ENCODE results near the gene CDC42EP4. TPM values are rescaled to one million over a fixed set of nuclear protein-coding genes. Genes with fewer than 3 reads are reported as not detected.
A peak's percentile ranks its signal among the peaks of the same experiment; 100 is the strongest.

Gene CDC42EP4
- total RNA-seq, 1 experiment from 2014 or later, result 48.4 TPM

- H3K4me1 ChIP-seq (replicated peaks; ENCODE audit: insufficient read depth), result peaks cover 56% of the 10 kb centered on the region
- H3K4me2 ChIP-seq, result peak overlapping the region; percentile 43
- H3K36me3 ChIP-seq (ENCODE audit: low read depth), result no peaks in the 10 kb centered on the region
- H3K27ac ChIP-seq, result peak overlapping the region; percentile 89
- BruUV-seq (replicated peaks), result no TSS peak
- intact Hi-C loops (cut with micrococcal nuclease; ENCODE audit: unreplicated experiment), result loop anchor here (1.0 to 2.0 kb wide), 2 partner anchors 31 to 47 kb away; no protein-coding TSS in a partner anchor
- TF ChIP-seq, protein P1, sequence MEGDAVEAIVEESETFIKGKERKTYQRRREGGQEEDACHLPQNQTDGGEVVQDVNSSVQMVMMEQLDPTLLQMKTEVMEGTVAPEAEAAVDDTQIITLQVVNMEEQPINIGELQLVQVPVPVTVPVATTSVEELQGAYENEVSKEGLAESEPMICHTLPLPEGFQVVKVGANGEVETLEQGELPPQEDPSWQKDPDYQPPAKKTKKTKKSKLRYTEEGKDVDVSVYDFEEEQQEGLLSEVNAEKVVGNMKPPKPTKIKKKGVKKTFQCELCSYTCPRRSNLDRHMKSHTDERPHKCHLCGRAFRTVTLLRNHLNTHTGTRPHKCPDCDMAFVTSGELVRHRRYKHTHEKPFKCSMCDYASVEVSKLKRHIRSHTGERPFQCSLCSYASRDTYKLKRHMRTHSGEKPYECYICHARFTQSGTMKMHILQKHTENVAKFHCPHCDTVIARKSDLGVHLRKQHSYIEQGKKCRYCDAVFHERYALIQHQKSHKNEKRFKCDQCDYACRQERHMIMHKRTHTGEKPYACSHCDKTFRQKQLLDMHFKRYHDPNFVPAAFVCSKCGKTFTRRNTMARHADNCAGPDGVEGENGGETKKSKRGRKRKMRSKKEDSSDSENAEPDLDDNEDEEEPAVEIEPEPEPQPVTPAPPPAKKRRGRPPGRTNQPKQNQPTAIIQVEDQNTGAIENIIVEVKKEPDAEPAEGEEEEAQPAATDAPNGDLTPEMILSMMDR (conservative IDR thresholded peaks at IDR 0.05), result peak; percentile 71
- TF ChIP-seq EZH2 (IDR thresholded peaks at IDR 0.05; ENCODE audit: low read depth), result no peak
- CTCF ChIA-PET, result no interaction called here
- no peak overlapping the region for H3K4me3 ChIP-seq
- POLR2A ChIA-PET (ENCODE audit: unreplicated experiment), result interaction anchor here (0.6 kb wide), 1 partner anchor 1346 kb away, joined by 3 read pairs; no protein-coding TSS in a partner anchor
- peaks cover 21% of the 10 kb centered on the region; the same call in 1 of the 2 replicates for H3F3A ChIP-seq (ENCODE audit: insufficient read depth, low read depth)
- H3K27me3 ChIP-seq (ENCODE audit: insufficient read depth, low read depth), result no peaks in the 10 kb centered on the region
- peak overlapping the region; percentile 62 for H2AFZ ChIP-seq
- H4K20me1 ChIP-seq (ENCODE audit: insufficient read depth), result no peaks in the 10 kb centered on the region
- no peaks in the 10 kb centered on the region for H3K9me3 ChIP-seq (ENCODE audit: insufficient read depth, low read depth)
- DNase-seq, result peak; percentile 73 to 97
- no peaks in the 10 kb centered on the region for H3K79me2 ChIP-seq (ENCODE audit: low read depth)
- H3K9me2 ChIP-seq (ENCODE audit: insufficient read depth), result no peaks in the 10 kb centered on the region
These were observed 28.3 kb upstream of the CDC42EP4 start for GRCh38 chr17:73340093-73340596.

DNA sequence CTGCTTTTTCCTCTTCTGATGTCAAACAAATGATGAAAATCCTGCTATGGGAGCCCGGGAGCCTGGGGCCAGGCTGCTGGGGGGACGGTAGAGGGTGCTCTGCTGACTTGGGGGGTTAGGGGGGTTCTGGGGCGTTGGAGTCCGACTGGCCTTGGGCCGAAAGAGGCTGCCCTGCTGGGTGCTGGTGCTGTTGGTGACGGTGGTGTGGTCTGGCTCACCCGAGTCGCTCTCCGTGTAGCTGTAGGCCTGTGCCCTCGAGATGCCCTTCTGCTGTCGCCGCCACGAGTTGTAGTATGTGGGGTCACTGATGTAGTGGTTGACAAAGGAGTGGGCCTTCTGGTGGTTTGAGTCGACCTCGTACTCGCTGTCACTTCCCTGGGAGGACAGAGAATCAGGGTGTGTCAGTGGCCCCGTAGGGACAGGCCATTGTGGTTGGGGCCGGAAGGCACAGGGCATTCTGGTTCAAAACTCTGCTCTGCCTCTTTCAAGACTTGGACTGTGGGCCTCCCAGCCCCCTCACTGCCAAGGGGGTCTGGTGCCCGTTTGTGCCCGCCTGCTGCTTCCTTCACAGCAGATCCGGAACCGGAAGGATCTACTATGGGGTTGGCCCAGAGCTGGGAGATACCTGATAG, 26.9 kb upstream of the CDC42EP4 start:
- no peaks in the 10 kb centered on the region for H3K27me3 ChIP-seq (ENCODE audit: insufficient read depth, low read depth)
- no peaks in the 10 kb centered on the region for H3K36me3 ChIP-seq (ENCODE audit: low read depth)
- H3K79me2 ChIP-seq (ENCODE audit: low read depth), result no peaks in the 10 kb centered on the region
- H3K9me3 ChIP-seq (ENCODE audit: insufficient read depth, low read depth), result no peaks in the 10 kb centered on the region
- H2AFZ ChIP-seq, result no peak overlapping the region
- no peak overlapping the region for H3K4me3 ChIP-seq
- peaks cover 50% of the 10 kb centered on the region for H3K4me1 ChIP-seq (replicated peaks; ENCODE audit: insufficient read depth)
- no peaks in the 10 kb centered on the region for H4K20me1 ChIP-seq (ENCODE audit: insufficient read depth)
- no peak overlapping the region for H3K27ac ChIP-seq
- ChIA-PET POLR2A (ENCODE audit: unreplicated experiment) (no interaction called here), CTCF (interaction anchor here (0.6 kb wide), 1 partner anchor 17 kb away, joined by 4 read pairs; no protein-coding TSS in a partner anchor)
- no TSS peak for BruUV-seq (replicated peaks)
- no peak for DNase-seq
- TF ChIP-seq, protein P1 (conservative IDR thresholded peaks at IDR 0.05), result no peak
- no peak for TF ChIP-seq EZH2 (IDR thresholded peaks at IDR 0.05; ENCODE audit: low read depth)
- no peaks in the 10 kb centered on the region for H3K9me2 ChIP-seq (ENCODE audit: insufficient read depth)
- H3F3A ChIP-seq (ENCODE audit: insufficient read depth, low read depth), result peaks cover 26% of the 10 kb centered on the region; the same call in 1 of the 2 replicates
- H3K4me2 ChIP-seq, result no peak overlapping the region
- intact Hi-C loops (cut with micrococcal nuclease; ENCODE audit: unreplicated experiment), result no loop called here

DNA sequence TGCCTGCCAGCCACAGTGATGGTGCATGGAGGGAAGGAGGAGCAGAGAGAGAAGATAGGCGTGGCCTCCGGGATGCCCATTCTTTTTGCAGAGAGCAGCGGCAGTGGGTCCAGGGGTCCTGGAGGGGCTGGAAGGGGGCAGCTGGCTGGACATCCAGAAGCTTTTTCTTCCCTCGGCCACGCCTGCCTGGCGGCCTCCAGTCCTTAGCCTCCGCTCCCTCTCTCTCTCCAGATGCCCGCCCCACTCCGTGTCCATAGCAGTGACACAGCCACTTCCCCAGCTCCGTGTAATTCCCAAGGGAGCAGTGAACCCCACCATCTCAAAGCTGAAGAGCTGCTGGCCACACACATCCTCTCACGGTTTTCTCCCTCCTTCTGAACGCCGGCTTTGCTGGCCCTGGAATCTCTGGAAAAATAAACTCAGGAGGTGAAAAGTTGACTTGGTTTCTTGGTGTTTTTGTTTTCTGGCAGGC, 26.3 kb upstream of the CDC42EP4 start:
- ChIA-PET CTCF (no interaction called here), POLR2A (ENCODE audit: unreplicated experiment) (no interaction called here)
- H3K79me2 ChIP-seq (ENCODE audit: low read depth), result no peaks in the 10 kb centered on the region
- no peaks in the 10 kb centered on the region for H3K36me3 ChIP-seq (ENCODE audit: low read depth)
- TF ChIP-seq EZH2 (IDR thresholded peaks at IDR 0.05; ENCODE audit: low read depth), result no peak
- TF ChIP-seq, protein P1 (conservative IDR thresholded peaks at IDR 0.05), result no peak
- H3K27ac ChIP-seq, result no peak overlapping the region
- no TSS peak for BruUV-seq (replicated peaks)
- H3K4me2 ChIP-seq, result no peak overlapping the region
- H3K9me3 ChIP-seq (ENCODE audit: insufficient read depth, low read depth), result no peaks in the 10 kb centered on the region
- H3K4me1 ChIP-seq (replicated peaks; ENCODE audit: insufficient read depth), result peaks cover 45% of the 10 kb centered on the region
- H4K20me1 ChIP-seq (ENCODE audit: insufficient read depth), result no peaks in the 10 kb centered on the region
- no peaks in the 10 kb centered on the region for H3K9me2 ChIP-seq (ENCODE audit: insufficient read depth)
- H2AFZ ChIP-seq, result no peak overlapping the region
- intact Hi-C loops (cut with micrococcal nuclease; ENCODE audit: unreplicated experiment), result no loop called here
- H3F3A ChIP-seq (ENCODE audit: insufficient read depth, low read depth), result peaks cover 27% of the 10 kb centered on the region; the same call in 1 of the 2 replicates
- no peak overlapping the region for H3K4me3 ChIP-seq
- no peaks in the 10 kb centered on the region for H3K27me3 ChIP-seq (ENCODE audit: insufficient read depth, low read depth)
- DNase-seq, result no peak
